Measurements from ENCODE around the gene CCDC24. TPM values are rescaled to one million over a fixed set of nuclear protein-coding genes. Genes with fewer than 3 reads are reported as not detected.

CCDC24 gene
- total and polyA plus RNA-seq, 9 of the 15 experiments (the other 6 are each of a cell fraction or from before 2014, with no cell fraction given): 0.31 to 4.5 (median 1.5) TPM

- TF ChIP-seq CREB3L1 (IDR thresholded peaks at IDR 0.05; ENCODE audit: borderline replicate concordance, low read depth): peak; percentile 91
- no peak; the same call in 1 of the 2 replicates for TF ChIP-seq HDAC2 (IDR thresholded peaks at IDR 0.05)
- 0 out of 2 replicates have a peak, but pooled peaks have one; percentile 11 for TF ChIP-seq HMGXB4 (CRISPR knock-in tag; IDR thresholded peaks at IDR 0.05)
- 0 out of 2 replicates have a peak, but pooled peaks have one; percentile 15 for TF ChIP-seq TFAP4 (CRISPR knock-in tag; IDR thresholded peaks at IDR 0.05; ENCODE audit: borderline replicate concordance)
- no peak for TF ChIP-seq ZZZ3 (IDR thresholded peaks at IDR 0.05)
- peak; percentile 74 for TF ChIP-seq KDM5B (IDR thresholded peaks at IDR 0.05; ENCODE audit: insufficient replicate concordance, low read depth, low read length)
- peak; percentile 60; the same call in 1 of the 2 replicates for TF ChIP-seq DPF2 (IDR thresholded peaks at IDR 0.05)
- no peak for TF ChIP-seq MCM3 (IDR thresholded peaks at IDR 0.05)
- TF ChIP-seq PHF8 (IDR thresholded peaks at IDR 0.05; ENCODE audit: borderline replicate concordance, low read length): peak; percentile 78; the same call in 1 of the 2 replicates
- peak; percentile 61 for TF ChIP-seq POLR2A (conservative IDR thresholded peaks at IDR 0.05)
- TF ChIP-seq PRMT5 (CRISPR knock-in tag; IDR thresholded peaks at IDR 0.05): no peak
- peak; percentile 78; the same call in 1 of the 2 replicates for TF ChIP-seq ATF3 (IDR thresholded peaks at IDR 0.05)
- no peak for TF ChIP-seq ATF3 (CRISPR knock-in tag; conservative IDR thresholded peaks at IDR 0.05)
- TF ChIP-seq GTF2E2 (tag; IDR thresholded peaks at IDR 0.05): peak; percentile 85; the same call in 1 of the 2 replicates
- TF ChIP-seq ZNF740 (CRISPR knock-in tag; IDR thresholded peaks at IDR 0.05): no peak
- 0 out of 4 replicates have a peak, but pooled peaks of 1 of the 2 experiments have one; percentile 35 for TF ChIP-seq ZNF740 (tag; IDR thresholded peaks at IDR 0.05)
- no peak for TF ChIP-seq ZNF696 (CRISPR knock-in tag; conservative IDR thresholded peaks at IDR 0.05)
- TF ChIP-seq LCOR (CRISPR knock-in tag; IDR thresholded peaks at IDR 0.05): peak; percentile 25; the same call in 1 of the 2 replicates
- TF ChIP-seq USF1 (CRISPR knock-in tag; IDR thresholded peaks at IDR 0.05): no peak; the same call in 1 of the 2 replicates
- TF ChIP-seq THAP7 (CRISPR knock-in tag; IDR thresholded peaks at IDR 0.05): 0 out of 2 replicates have a peak, but pooled peaks have one; percentile 63
Observed at GRCh38 chr1:44029911-44030604, 38.7 kb downstream of the CCDC24 start (continued).
